ENCODE data around the gene FAM3C.
A peak's percentile ranks its signal among the peaks of the same experiment; 100 is the strongest.
"Not testable (repeated sequence)": the region's sequence is repeated elsewhere in the genome, so short reads cannot be mapped to it uniquely, and the experiment has no call there.

Gene FAM3C

DNA sequence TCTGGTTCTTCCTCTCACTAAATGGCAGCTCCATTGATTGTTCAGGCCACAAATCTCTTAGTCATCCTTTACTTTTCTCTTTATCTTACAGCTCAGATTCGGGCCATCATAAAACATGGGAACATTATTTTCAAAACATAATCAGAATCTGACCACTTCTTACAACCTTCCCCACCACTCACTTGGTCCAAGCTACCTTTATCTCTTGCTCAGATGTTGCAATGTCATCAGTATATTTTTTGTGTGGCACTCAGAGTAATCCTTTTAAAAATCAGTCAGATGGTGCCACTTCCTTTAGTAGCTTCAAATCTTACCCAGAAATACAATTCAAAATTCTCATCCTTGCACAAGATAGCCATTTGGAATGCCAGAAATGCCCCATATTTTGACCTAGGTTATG, 34.5 kb upstream of the FAM3C start:
- H3K4ac ChIP-seq (ENCODE audit: low read depth in 1 of 2, low read length in 2 of 2), result no peak overlapping the region

DNA sequence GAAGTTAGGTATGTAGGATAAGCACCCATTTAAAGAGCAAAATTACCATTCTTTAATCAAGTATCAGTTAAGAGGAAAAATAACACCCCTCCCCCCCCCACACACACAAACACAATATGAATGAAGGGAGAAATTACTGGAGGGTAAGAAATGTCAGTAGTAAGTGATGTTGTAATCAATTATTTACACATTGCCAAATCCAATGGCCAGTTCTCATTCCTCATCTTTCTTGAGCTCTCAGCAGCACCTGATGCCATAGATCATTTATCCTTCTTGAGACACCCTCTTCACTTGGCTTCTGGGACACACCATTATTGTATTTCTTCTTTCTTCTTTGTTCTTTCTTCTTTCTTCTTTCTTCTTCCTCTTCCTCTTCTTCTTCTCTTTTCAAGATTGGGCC, 33.7 kb upstream of the FAM3C start:
- peak overlapping the region; percentile 6 for H2AK5ac ChIP-seq (ENCODE audit: low read length, severe bottlenecking)
- H3K79me1 ChIP-seq (replicated peaks; ENCODE audit: low read length, poor library complexity, severe bottlenecking), result no peaks in the 10 kb centered on the region
- H4K91ac ChIP-seq (ENCODE audit: low read length), result no peak overlapping the region
- H3K23ac ChIP-seq (ENCODE audit: low read length in 2 of 2), result no peak overlapping the region
- H3K4me3 ChIP-seq (ENCODE audit: insufficient read depth in 1 of 2, low read depth in 1 of 2, low read length in 2 of 2), result no peak overlapping the region
- H3K36me3 ChIP-seq (ENCODE audit: control insufficient read depth in 1 of 2, insufficient read depth in 2 of 2, low read depth in 1 of 2, low read length in 2 of 2), result no peaks in the 10 kb centered on the region
- H3K9me3 ChIP-seq (ENCODE audit: control insufficient read depth, low read length), result no peaks in the 10 kb centered on the region
- H3K4me1 ChIP-seq (ENCODE audit: control insufficient read depth, insufficient read depth, low read depth, low read length), result no peaks in the 10 kb centered on the region
- H3K9ac ChIP-seq (ENCODE audit: low read length), result no peak overlapping the region
- no peak overlapping the region for H3K4me2 ChIP-seq (ENCODE audit: low read length, poor library complexity, severe bottlenecking)
- peak overlapping the region; percentile 49 for H2BK120ac ChIP-seq (ENCODE audit: low read depth, low read length)
- H3K14ac ChIP-seq (ENCODE audit: low read length in 2 of 2), result no peak overlapping the region
- no peak for DNase-seq
- H3K4ac ChIP-seq (ENCODE audit: low read depth in 1 of 2, low read length in 2 of 2), result no peak overlapping the region
- no peak overlapping the region for H2BK5ac ChIP-seq (ENCODE audit: low read depth, low read length, poor library complexity, severe bottlenecking)
- no peak overlapping the region for H4K8ac ChIP-seq (ENCODE audit: low read length)
- no peak overlapping the region for H2BK12ac ChIP-seq (ENCODE audit: low read length in 2 of 2)
- H2AFZ ChIP-seq (ENCODE audit: low read depth, low read length), result no peak overlapping the region
- no peak overlapping the region for H2BK15ac ChIP-seq (ENCODE audit: low read depth, poor library complexity, severe bottlenecking)
- no peak overlapping the region for H3K18ac ChIP-seq (ENCODE audit: low read depth in 1 of 2, low read length in 2 of 2)
- no peak overlapping the region for H3K27ac ChIP-seq (ENCODE audit: low read length, poor library complexity, severe bottlenecking)
- no peaks in the 10 kb centered on the region for H3K27me3 ChIP-seq (ENCODE audit: control insufficient read depth in 1 of 2, insufficient read depth in 1 of 2, low read length in 2 of 2)

More for the DNA sequence above, 34.5 kb upstream of the FAM3C start:
- Histone ChIP-seq H2BK5ac (ENCODE audit: low read depth, low read length, poor library complexity, severe bottlenecking) (no peak overlapping the region), H4K8ac (ENCODE audit: low read length) (no peak overlapping the region), H3K79me1 (replicated peaks; ENCODE audit: low read length, poor library complexity, severe bottlenecking) (no peaks in the 10 kb centered on the region), H3K27ac (ENCODE audit: low read length, poor library complexity, severe bottlenecking) (no peak overlapping the region), H2AK5ac (ENCODE audit: low read length, severe bottlenecking) (no peak overlapping the region), H3K4me3 (ENCODE audit: insufficient read depth in 1 of 2, low read depth in 1 of 2, low read length in 2 of 2) (no peak overlapping the region), H3K9ac (ENCODE audit: low read length) (no peak overlapping the region), H3K14ac (ENCODE audit: low read length in 2 of 2) (no peak overlapping the region), H3K4me2 (ENCODE audit: low read length, poor library complexity, severe bottlenecking) (no peak overlapping the region), H2AFZ (ENCODE audit: low read depth, low read length) (no peak overlapping the region), H3K36me3 (ENCODE audit: control insufficient read depth in 1 of 2, insufficient read depth in 2 of 2, low read depth in 1 of 2, low read length in 2 of 2) (no peaks in the 10 kb centered on the region), H4K91ac (ENCODE audit: low read length) (no peak overlapping the region), H2BK12ac (ENCODE audit: low read length in 2 of 2) (no peak overlapping the region), H3K18ac (ENCODE audit: low read depth in 1 of 2, low read length in 2 of 2) (no peak overlapping the region), H3K9me3 (ENCODE audit: control insufficient read depth, low read length) (no peaks in the 10 kb centered on the region), H3K4me1 (ENCODE audit: control insufficient read depth, insufficient read depth, low read depth, low read length) (no peaks in the 10 kb centered on the region), H2BK15ac (ENCODE audit: low read depth, poor library complexity, severe bottlenecking) (no peak overlapping the region), H3K27me3 (ENCODE audit: control insufficient read depth in 1 of 2, insufficient read depth in 1 of 2, low read length in 2 of 2) (no peaks in the 10 kb centered on the region), H2BK120ac (ENCODE audit: low read depth, low read length) (no peak overlapping the region), H3K23ac (ENCODE audit: low read length in 2 of 2) (no peak overlapping the region)
- WGBS, result 84% methylated on average over 1 of the region's 1 CpG
- no peak for DNase-seq

DNA sequence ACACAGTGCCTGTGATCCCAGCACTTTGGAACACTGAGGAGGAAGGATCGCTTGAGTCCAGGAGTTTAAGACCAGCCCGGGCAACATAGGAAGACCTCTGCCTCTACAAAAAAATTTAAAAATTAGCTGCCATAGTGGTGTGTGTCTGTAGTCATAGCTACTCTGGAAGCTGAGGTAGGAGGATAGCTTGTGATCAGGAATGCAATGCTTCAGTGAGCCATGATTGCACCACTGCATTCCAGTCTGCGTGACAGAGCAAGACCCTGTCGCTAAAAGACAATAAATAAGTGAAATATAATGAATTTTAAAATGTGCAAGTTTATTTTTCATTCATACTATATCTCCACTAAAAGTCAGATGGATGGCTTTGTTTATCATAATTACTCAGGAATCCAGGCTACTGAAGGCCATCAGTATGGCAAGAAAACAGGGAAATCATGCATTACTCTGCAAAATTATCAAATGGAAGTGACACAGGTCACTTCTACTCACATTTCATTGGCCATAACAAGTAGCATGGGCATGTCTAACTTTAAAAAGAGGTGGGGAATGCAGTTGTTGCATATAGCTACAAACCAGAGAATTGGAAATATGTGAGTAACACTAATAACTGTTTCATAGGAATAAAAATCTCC, 32.9 kb upstream of the FAM3C start:
- Histone ChIP-seq H3K18ac (ENCODE audit: low read depth in 1 of 2, low read length in 2 of 2) (no peak overlapping the region), H3K27ac (ENCODE audit: low read length, poor library complexity, severe bottlenecking) (no peak overlapping the region), H3K23ac (ENCODE audit: low read length in 2 of 2) (no peak overlapping the region), H3K4ac (ENCODE audit: low read depth in 1 of 2, low read length in 2 of 2) (no peak overlapping the region), H2BK15ac (ENCODE audit: low read depth, poor library complexity, severe bottlenecking) (no peak overlapping the region), H3K9me3 (ENCODE audit: control insufficient read depth, low read length) (no peaks in the 10 kb centered on the region), H4K91ac (ENCODE audit: low read length) (no peak overlapping the region), H2AFZ (ENCODE audit: low read depth, low read length) (no peak overlapping the region), H3K36me3 (ENCODE audit: control insufficient read depth in 1 of 2, insufficient read depth in 2 of 2, low read depth in 1 of 2, low read length in 2 of 2) (no peaks in the 10 kb centered on the region), H2AK5ac (ENCODE audit: low read length, severe bottlenecking) (no peak overlapping the region), H2BK5ac (ENCODE audit: low read depth, low read length, poor library complexity, severe bottlenecking) (no peak overlapping the region), H3K4me1 (ENCODE audit: control insufficient read depth, insufficient read depth, low read depth, low read length) (no peaks in the 10 kb centered on the region), H3K14ac (ENCODE audit: low read length in 2 of 2) (no peak overlapping the region), H3K79me1 (replicated peaks; ENCODE audit: low read length, poor library complexity, severe bottlenecking) (no peaks in the 10 kb centered on the region), H2BK120ac (ENCODE audit: low read depth, low read length) (no peak overlapping the region), H2BK12ac (ENCODE audit: low read length in 2 of 2) (no peak overlapping the region), H3K27me3 (ENCODE audit: control insufficient read depth in 1 of 2, insufficient read depth in 1 of 2, low read length in 2 of 2) (no peaks in the 10 kb centered on the region), H4K8ac (ENCODE audit: low read length) (no peak overlapping the region), H3K4me3 (ENCODE audit: insufficient read depth in 1 of 2, low read depth in 1 of 2, low read length in 2 of 2) (no peak overlapping the region), H3K9ac (ENCODE audit: low read length) (no peak overlapping the region), H3K4me2 (ENCODE audit: low read length, poor library complexity, severe bottlenecking) (no peak overlapping the region)
- DNase-seq, result peak; percentile 45
- WGBS, result 100% methylated on average over 1 of the region's 4 CpGs

DNA sequence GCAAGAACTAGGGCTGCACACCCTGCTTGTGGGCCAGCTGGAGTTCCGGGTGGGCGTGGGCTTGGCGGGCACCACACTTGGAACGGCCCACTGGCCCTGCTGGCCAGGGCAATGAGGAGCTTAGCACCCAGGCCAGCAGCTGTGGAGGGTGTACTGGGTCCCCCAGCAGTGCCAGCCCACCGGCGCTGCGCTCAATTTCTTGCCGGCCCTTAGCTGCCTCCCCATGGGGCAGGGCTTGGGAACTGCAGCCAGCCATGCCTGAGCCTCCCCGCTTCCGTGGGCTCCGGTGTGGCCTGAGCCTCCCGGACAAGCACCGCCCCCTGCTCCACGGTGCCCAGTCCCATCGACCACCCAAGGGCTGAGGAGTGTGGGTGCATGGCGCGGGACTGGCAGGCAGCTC, 25.6 kb upstream of the FAM3C start:
- H3K27me3 ChIP-seq (ENCODE audit: control insufficient read depth in 1 of 2, insufficient read depth in 1 of 2, low read length in 2 of 2); H3K79me1 ChIP-seq (replicated peaks; ENCODE audit: low read length, poor library complexity, severe bottlenecking); H4K8ac ChIP-seq (ENCODE audit: low read length); H3K9ac ChIP-seq (ENCODE audit: low read length); H3K23ac ChIP-seq (ENCODE audit: low read length in 2 of 2); H3K4ac ChIP-seq (ENCODE audit: low read depth in 1 of 2, low read length in 2 of 2); H3K36me3 ChIP-seq (ENCODE audit: control insufficient read depth in 1 of 2, insufficient read depth in 2 of 2, low read depth in 1 of 2, low read length in 2 of 2); H3K27ac ChIP-seq (ENCODE audit: low read length, poor library complexity, severe bottlenecking); H3K18ac ChIP-seq (ENCODE audit: low read depth in 1 of 2, low read length in 2 of 2); H3K4me2 ChIP-seq (ENCODE audit: low read length, poor library complexity, severe bottlenecking); DNase-seq; H2BK15ac ChIP-seq (ENCODE audit: low read depth, poor library complexity, severe bottlenecking); H3K4me1 ChIP-seq (ENCODE audit: control insufficient read depth, insufficient read depth, low read depth, low read length); H2AFZ ChIP-seq (ENCODE audit: low read depth, low read length); H4K91ac ChIP-seq (ENCODE audit: low read length); H2BK12ac ChIP-seq (ENCODE audit: low read length in 2 of 2); H2BK5ac ChIP-seq (ENCODE audit: low read depth, low read length, poor library complexity, severe bottlenecking); H3K9me3 ChIP-seq (ENCODE audit: control insufficient read depth, low read length); H2AK5ac ChIP-seq (ENCODE audit: low read length, severe bottlenecking); H2BK120ac ChIP-seq (ENCODE audit: low read depth, low read length); H3K4me3 ChIP-seq (ENCODE audit: insufficient read depth in 1 of 2, low read depth in 1 of 2, low read length in 2 of 2): not testable (repeated sequence)
- H3K14ac ChIP-seq (ENCODE audit: low read length in 2 of 2), result peak overlapping the region in 1 of 2 experiments; percentile 18
- 96% methylated on average over 14 of the region's 17 CpGs for WGBS
